HG03025 (cell line): Measurements from ENCODE around the gene DLGAP4.

Experiments used
- ATAC-seq: cut with Tn5 transposase; IDR thresholded peaks from one replicate; pipeline ENCODE4 v1.9.1; 2021; ENCODE audit warnings: mild to moderate bottlenecking, moderate library complexity; ENCODE audit not compliant: unreplicated experiment, low FRiP score

Gene DLGAP4

DNA sequence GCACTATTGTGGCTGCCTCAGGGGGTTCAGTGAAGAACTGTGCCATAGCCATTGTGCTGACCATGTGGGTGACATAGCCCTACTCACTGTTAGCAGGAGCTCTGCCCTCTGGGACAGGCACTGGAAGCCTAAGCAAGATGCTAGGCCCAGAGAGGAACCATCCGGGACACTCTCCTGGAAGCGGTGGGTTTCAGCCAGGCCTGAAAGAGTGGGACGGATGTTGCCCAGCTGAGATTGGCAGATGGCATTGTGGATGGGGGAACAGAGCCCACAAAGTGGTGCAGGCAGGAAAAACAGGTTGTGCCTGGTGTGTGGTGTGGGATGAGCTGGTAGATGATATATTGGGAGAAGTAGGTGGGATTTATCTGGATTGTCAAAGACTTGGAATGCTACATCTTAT, 40.1 kb downstream of the DLGAP4 start:
- ATAC-seq = no peak

DNA sequence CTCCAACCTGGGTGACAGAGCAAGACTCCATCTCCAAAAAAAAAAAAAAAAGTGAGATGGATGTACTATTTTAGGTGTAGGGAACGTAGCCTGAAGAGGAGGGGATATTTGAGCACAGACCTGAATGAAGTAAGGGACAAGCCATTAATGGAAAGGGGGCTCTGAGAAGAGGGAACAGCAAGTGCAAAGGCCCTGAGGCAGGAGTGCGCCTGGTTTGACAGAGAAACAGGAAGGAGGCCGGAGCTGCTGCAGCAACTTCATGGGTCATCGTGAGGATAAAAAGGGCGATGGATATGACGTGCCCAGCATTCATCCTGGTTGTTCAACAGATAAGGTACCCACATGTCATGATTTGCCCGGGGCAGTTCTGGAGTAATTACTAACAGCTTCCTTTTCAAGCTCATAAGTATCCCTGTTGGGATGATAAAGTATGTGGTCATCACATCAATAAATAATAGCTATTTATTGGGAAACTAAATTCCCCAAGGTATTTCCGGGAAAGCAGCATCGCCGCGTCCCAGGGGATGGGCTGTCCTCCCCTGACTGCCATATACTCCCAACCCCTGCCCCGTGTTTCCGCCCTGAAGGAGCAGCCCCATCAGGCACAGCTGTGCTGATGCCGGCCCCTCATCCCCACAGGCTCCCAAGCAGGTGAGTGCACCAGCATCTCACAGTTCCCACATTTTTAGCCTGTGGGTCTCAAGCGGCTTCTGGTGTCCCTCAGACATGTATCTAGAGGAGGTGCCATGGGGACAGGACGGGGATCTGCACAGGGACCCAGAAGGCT, 43.4 kb downstream of the DLGAP4 start:
- ATAC-seq = no peak

DNA sequence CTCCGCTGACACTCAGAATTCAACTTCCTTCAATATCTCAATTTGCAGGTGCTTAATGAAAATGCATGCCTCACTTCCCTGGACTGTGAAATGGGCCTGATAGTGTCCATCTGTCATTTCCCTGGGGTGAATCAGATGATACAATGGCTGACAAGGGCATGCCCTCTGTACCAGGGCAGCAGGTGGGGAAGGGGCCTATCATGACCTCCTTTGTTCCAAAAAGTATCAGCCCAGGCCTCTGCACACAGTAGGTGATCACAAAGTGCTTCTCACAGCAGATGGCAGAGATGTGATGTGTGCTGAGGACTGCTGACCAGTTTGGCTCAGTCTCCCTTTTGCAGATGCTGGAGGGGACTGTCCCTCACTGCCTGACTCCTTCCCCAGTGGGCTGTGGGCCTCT, 44.3 kb downstream of the DLGAP4 start:
- ATAC-seq = no peak

DNA sequence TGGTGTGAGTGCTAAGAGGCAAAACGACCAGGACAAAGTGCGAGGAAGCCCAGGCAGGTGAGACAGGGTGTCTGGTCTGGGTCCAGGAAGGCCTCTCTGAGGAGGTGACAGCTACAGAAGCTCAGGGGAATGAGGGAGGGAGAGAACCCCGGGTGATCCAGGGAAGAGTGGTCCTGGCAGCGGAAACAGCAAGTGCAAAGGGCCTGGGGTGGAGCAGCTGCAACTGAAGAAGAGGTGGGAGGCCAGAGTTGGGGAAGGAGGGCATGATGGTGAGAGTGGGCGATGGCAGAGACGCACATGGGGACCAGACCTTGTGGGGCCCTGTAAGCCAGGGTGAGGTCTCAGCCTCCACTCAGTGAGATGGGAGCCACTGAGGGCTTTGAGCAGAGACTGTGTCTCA, 45.8 kb downstream of the DLGAP4 start:
- no peak for ATAC-seq

DNA sequence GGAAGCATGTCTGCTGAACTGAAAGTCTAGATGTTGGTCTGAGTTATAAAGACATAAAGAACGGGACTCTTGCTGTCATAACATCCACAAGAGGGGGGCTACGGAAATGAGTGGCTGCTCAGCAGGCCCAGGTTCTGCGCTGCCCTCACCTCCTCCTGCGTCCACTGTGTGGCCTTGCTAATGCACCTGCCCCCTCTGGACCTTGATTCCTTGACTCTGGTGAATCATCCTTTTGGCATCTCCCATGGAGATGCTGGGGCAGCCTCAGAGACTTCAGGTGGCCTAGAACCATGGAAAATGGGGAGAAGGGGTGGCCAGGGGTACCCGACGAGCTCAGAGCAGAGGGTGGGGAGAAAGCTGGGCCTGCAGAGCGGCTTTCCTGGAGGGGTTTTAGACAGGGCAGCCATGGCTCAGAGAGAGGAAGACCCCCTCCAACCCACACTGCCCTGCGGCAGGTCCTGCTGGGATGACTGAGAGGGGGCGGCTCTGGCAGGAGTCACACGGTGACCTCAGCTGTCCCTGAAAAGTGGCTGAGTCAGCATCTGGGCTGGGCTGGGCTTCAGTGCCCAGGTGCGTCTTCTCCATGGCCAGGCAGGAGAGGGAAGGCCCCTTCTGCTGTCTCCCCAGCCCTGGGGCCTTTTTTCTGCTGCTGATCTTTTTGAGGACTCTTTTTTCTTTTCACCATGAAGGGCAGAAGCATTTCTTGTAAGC, 46.9 kb downstream of the DLGAP4 start:
- no peak for ATAC-seq

DNA sequence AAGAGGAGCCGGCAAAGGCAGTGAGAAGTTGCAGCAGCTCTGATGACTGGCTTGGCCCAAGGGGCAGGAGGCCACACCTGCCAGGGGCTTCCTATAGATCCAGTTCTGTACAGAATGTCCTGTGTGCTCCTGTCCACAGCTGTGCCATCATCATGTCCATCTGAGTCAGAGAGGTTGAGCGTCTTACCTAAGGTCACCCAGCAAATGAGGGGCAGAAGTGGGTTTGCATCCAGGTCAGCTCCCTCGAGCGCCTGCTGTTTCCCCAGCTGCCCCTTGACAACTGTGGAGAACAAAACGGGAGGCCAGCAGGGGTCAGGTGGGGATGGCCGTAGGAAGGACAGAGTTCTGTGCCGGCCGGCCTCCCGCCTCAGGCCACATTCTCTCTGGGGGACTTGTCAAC, 47.6 kb downstream of the DLGAP4 start:
- ATAC-seq = no peak

DNA sequence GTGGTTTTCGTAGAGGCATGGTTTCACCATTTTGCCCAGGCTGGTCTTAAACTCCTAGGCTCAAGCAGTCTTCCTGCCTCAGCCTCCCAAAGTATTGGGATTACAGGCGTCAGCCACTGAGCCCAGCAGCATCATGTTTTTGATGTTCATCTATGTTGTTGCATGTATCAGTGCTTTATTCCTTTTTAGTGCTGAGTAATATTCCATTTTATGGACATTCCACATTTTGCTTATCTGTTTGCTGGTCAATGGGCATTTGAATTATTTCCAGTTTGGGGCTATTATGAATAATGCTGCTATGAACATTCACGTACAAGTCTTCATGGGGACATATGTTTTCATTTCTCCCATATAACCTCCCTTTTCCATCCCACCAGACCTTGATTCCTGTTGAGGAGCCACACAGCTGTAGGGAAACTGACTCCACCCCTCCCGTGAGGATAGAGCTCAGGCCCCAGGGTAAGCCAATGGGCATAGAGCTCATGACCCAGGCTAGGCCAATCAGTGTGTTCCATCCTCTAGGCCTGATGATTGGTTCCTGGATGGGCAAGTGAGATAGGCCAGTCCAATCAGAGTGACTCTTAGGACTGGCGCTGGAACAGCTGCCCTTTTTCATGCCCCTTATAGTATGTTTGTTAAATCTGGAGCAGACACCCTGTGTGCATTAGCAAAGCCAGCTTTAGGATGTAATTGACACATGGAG, 49.5 kb downstream of the DLGAP4 start:
- ATAC-seq = no peak

DNA sequence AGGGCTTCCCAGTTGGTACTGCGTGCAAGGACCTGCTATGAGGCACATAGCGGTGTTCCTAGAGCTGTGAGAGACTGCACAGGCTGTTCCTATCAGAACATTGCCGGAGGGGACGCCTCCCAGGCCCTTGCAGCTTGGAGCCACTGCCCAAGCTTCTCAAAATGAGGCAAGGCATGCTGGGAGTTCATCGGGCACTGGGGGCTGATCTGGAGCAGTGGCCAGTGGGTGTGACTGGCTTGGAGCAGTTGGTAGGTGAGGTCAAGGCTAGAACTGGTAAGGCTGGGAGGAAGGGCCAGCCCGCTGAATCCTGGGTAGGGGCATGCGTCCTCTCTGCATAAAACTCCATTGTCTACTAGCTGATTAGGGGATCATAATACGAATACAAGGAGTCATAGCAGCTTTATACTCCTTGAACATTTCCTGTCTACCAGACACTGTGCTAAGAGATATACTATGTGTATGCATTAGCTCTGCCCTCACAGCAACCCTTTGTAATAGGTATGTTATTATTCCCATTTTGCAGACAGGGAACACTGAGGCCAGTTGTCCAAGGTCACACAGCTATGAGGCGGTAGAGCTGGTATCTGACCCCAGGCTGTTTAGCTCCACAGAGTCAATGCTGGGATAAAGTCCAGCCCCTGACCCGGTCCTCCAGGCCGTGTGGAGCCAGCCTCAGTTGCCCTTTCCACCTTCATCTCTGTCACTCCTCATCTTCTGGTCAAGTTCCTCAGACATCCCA, 53.7 kb downstream of the DLGAP4 start:
- no peak for ATAC-seq

DNA sequence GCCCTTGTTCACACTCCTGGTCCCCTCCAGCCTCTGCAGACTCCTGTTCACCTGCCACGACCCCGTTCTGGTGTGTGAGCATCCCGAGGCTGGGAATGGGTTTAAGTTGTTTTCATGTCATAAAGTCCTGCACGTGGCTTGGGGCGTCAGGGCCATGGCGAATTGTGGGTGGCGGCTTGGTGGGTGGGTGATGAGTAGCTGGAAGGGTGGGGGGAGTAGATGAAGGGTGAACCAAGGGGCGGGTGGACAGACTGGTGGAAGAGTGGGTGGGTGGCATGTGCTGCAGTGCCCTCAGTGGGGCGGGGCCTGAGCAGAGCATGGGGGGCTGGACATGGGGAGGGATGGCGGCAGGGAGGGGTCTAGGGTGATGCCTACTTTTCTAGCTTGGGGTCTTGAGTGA, 54.3 kb downstream of the DLGAP4 start:
- no peak for ATAC-seq

DNA sequence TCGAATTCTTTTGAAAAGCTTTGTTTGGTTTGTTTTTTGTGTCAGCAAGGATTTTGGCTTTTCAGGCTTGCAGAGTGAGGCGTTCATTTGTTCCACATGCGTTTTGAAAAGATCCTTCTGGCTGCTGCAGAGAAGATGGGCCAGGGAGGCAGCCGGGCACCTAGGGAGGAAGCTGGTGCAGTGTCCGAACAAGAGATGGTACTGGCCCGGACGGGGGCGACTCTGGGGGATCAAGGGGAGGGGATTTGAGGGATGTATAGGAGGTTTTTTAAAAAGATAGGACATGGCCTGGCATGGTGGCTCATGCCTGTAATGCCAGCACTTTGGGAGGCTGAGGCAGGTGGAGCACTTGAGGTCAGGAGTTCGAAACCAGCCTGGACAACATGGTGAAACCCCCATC, 55.3 kb downstream of the DLGAP4 start:
- ATAC-seq = no peak

DNA sequence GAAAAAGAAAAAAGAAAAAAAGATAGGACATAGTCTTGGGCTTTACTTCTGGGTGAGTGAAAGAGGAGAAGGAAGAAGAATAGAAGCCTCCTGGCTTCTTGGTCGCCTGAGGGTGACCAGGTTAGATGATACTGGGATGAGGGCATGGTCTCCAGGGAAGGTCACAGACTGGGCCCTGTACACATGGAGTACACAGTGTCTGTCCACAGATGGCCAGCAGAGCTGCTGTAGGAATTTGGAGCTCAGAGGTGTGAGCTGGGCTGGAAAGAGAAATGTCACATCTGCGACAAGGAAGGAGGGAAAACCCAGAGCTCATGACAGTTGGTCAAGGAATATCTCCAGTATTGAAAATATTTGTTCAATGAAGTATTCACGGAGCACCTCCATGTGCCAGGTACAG, 56.1 kb downstream of the DLGAP4 start:
- no peak for ATAC-seq

DNA sequence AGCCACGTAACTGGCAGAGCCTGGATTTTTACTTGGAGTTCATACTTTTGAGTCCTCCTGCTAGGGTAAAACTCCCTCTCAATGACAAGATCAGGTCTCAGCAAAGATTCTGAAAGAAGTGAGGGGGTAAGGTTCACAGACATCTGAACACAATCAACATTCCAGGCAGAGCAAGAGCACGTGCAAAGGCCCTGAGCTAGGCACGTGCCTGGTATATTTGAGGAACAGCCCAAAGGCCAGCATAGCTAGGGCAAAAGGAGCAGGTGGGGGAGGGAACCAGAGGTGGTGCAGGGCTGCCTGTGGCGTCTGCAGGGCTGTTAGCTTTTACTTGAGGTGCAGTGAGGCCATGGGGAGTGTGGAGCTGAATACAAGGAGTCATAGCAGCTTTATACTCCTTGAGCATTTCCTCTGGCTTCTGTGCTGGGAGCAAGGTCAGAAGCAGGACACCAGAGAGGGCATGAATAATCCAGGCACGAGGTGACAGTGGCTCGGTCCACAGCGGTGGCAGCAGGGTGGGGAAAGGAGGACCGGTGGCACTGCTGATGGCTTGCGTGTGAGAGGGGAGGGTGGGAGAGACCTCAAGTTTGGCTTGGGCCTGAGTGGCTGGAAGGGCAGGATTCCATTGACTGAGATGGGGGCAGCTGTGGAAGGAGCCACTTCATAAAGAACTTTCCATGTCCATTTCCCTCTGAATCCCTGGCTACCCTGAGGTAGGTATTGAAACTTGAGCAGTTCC, 57.0 kb downstream of the DLGAP4 start:
- ATAC-seq = no peak

DNA sequence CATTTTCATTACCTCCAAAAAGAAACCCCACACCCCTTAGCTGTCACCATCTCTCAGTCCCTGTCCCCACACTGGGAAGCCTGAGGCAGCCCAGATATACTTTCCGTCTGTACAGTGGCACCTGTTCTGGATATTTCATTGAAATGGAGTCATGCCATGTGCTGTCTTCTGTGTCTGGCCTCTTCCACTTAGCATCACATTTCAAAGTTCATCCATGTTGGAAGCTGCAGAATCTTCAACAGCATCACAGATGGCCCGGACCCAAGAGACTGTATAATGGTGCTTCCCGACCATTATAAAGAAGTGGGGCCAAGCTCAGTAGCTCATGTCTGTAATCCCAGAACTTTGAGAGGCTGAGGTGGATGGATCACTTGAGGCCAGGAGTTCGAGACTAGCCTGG, 58.4 kb downstream of the DLGAP4 start:
- no peak for ATAC-seq

DNA sequence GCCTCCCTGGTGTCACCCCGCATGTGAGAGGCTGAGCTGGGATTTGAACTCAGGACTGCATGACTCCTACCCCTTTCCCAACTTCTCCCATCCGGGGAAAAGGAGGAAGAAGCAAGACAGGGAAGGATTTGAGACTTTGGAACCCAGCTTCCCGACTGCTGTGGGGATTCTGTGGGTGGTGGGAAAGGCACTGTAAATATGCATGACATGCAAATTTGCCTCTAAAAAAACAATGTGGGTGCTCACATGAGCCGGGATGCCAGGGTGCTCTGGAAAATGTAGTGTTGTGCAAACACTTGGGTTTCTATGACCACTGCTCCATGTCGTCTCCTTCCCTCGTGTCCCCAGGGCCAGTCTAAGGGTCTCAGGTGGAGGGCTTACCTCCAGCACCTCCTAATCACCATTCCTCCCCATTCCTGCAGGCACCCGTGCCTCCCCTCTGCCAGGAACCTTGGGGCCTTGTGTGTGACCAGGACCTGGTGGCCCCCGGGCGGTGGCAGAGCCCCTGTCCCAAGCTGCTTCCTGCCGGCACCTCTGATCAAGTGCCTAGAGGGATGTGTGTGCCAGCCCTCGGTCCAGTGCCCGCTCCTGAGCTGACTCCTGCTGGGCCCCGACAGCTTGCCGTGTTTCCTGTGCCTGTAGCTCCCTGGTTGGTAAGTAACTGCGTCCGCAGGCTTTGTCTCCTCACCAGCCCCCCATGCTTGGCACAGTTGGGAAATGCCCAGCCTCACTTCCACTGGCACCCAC, 60.7 kb downstream of the DLGAP4 start:
- no peak for ATAC-seq

DNA sequence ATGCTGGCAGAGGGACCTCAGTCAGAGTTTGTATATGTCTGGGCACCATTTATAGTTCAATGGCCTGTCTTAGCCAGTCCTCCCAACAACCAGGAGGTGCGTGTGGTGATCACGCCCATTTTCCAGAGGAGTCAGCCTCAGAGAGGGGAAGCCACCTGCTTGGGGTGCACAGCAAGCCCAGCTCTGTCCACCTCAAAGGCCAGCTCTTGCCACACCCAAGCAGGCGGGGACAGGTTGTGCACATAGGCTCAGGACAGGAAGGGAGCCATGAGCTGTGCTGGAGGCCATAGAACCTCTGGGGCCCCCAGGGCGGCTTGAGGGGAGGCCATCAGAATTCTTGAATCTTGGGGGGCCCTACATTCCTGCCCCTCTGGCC, 61.2 kb downstream of the DLGAP4 start:
- no peak for ATAC-seq

DNA sequence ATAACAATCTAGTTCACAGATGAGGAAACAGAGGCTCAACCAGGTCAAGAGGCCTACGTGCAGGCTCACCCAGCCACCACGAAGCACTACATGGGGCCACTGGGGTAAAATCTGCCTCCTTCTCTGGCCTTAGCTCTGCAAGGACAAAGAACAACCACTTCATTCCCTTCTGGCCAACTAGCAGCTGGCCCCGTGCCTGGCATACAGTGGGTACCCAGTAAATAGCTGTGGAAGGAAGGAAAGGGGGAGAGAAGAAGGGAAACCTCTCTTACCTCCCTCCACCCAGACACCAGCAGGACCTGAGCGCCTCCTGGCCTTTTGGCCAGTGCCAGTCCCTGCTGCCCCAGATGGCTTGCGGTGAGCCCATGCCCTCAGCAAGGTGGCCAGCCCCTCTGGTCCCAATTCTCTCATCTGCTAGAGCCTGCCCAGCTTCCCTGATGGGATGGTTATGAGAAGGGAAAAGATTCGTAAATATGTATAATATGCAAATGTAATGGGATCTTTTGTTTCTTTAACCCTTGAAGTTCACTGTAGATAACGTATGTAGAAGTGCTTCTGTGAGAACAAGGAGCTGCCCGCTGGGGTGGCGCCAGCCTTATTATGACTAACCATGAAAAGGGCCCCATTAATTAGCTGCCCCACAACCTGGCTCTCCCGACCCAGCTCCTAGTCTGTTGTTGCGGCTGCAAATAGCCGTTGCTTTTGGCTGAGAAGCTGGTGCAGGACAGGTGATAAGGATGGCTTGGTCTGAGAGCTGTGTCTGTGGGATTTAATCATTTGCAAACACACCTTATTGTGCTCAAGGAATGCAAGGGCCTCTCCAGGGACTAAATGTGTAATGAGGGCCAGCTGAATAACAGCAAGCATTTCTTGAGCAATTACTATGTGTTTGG, 62.0 kb downstream of the DLGAP4 start:
- no peak for ATAC-seq

DNA sequence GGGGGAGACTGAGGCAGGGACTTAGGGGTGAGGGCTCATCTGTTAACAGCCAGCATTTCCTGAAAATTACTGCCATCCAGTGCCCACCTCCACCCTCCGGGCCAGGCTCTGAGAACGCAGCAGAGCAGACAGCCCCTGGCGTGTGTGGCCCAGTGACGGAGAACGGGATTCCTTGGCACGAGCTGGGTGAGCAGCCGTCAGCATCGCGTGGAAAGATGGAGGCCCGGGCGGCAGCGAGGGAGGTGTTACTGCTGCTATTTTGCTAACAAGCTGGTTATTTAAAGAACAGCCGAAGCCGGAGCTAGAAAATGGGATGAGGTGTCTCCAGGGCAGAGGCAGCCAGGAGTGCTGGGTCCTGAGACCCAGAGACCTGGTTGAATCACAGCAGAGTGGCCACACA, 62.7 kb downstream of the DLGAP4 start:
- ATAC-seq = no peak

DNA sequence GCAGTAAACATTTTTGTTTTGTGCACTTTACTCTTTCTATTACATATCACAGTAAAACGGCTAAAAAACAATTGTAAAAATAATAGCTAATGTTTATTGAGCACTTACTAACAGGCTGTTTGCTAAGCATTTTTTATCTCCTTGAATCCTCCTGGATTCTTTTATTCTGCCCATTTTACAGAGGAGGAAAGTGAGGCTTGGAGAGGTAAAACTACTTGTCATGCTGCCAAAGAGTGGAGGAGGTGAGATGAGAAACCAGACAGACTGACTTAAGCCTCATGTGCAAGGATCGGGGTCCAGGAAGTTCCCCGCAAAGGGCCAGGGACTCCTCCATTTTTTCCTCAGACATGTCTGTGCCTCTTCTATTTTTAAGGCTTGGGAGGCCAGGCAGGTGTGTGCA, 63.6 kb downstream of the DLGAP4 start:
- no peak for ATAC-seq
